Left renal cortex interstitium (tissue), 4 donors: ENCODE results near the gene STK39. TPM values are rescaled to one million over a fixed set of nuclear protein-coding genes. Genes with fewer than 3 reads are reported as not detected.
"Not testable (repeated sequence)": the region's sequence is repeated elsewhere in the genome, so short reads cannot be mapped to it uniquely, and the experiment has no call there.

Experiments used
- DNase-seq, 4 donors: peaks; one replicate each; pipeline ENCODE4 v3.0.0-alpha.2; 2013; ENCODE audit warnings: low read depth in 4 of 4, low spot score in 2 of 4, missing footprints in 1 of 4
- polyA plus RNA-seq, 4 donors: library from polyadenylated mRNA; unstranded; fragments of 120-200 nt; gene quantifications; one replicate each; pipeline ENCODE4 v1.2.1, GENCODE V29; 2013; ENCODE audit not compliant: insufficient read length in 4 of 4

Gene STK39
- polyA plus RNA-seq, 4 donors = 30.3 to 34.6 (median 32.4) TPM

GRCh38 chr2:168059758-168060157, 187.6 kb downstream of the STK39 start:
- no peak for DNase-seq

GRCh38 chr2:168058675-168059074, 188.7 kb downstream of the STK39 start:
- no peak for DNase-seq

GRCh38 chr2:168056242-168056787, 191.1 kb downstream of the STK39 start:
- DNase-seq = no peak

DNA sequence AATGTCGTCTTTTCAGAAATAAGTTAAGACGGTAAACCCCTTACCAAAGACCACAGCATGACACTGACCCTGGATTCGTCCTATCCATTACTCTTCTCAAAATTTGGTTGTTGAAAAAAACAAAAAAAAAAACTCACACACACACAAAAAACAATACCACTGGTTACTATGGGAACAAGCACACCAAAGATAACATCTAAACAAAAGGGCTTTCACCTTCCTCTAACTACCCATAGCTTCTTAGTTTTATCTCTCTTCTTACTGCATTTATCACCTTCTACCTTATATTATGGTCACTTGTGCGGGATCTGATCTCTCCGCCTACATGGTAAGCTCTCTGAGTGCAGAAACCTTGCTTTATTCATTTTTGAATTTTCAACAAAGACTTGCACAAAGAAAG, 192.7 kb downstream of the STK39 start:
- no peak for DNase-seq

DNA sequence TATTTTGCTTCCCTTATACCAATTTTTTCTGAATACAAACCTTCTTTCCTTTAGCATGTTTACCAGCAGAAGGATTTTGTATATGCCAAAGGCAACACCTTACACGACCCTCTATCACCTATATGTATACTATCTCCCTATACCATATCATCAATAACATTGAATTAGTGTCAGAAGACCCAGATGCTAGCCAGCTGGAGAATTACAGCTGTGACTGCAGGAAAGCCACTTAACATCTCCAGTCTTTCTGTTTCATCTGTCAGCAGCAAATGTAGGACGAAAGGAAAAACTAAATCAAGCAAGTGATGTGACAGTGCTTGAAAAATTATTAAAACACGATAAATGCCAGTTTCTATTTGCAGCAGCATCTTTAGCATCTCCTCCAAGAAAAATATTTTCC, 193.7 kb downstream of the STK39 start:
- no peak for DNase-seq

GRCh38 chr2:168052773-168053172, 194.6 kb downstream of the STK39 start:
- no peak for DNase-seq

- no peak for DNase-seq
Measured at GRCh38 chr2:168050377-168050776, 197.0 kb downstream of the STK39 start.

GRCh38 chr2:168049609-168050008, 197.8 kb downstream of the STK39 start:
- DNase-seq = no peak

GRCh38 chr2:168047091-168047690, 200.2 kb downstream of the STK39 start:
- peak in 1 of 4 donors; percentile 3 for DNase-seq

- DNase-seq = no peak
Measured at GRCh38 chr2:168044579-168044978, 202.8 kb downstream of the STK39 start.

DNA sequence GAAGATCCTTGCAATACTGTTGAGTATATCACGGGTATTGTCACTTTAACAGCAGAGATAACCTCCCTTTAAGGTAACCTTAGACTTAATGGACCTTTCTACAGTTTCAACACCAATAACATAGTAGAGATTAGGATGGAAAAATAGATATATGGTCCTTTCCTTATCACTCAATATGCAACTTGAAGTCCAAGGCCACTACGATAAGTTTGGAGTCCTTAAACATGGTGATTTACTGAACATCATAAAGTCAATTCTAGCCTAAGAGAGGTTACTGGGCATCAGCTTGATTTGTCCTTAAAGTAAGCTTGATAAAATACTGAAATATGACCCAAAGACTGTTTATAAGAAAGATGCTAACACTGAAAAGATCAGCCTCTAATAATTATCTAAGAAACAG, 203.2 kb downstream of the STK39 start:
- no peak for DNase-seq

DNA sequence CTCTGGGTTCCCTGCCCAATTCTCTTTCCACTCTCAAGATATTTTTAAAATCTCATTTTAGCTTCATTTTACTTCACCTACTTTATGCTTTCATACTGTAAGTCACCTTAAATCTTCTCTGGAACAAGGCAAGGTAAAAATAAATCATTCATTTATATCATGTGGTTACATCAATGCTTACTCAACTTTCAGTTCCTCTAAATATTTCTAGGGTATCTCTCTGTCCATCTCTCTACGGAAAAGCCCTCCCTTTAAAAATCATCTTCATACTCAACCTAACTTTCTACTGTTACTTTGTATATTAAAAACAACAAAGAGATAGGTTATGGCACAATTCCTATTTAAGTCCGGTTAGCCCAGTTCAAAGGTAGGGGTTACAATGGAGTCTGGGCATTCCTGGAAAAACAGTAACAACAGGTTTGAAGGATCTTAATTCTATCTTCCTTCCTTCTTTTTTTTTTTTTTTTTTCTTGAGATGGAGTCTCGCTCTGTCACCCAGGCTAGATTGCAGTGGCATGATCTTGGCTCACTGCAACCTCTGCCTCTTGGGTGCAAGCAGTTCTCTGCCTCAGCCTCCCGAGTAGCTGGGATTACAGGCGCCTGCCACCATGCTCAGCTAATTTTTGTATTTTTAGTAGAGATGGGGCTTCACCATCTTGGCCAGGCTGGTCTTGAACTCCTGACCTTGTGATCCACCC, 205.1 kb downstream of the STK39 start:
- not testable (repeated sequence) for DNase-seq

DNA sequence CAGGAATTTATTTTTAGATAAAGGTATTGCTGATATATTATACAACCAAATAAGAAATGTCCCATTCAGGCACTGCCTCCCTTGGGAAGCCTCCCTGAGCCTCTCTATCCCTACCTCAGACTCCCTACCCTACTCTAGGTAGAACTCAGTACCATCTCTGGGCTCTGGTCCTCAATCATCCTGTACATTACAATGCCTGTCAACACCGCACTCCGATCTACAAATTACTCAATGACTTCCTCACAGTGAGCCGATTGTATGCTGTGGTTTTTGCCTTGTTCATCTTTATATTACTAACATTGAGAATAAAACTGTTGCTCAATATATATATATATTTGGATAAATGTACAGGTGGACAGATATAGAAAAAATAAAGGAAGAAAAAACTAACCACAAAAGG, 207.5 kb downstream of the STK39 start:
- no peak for DNase-seq

DNA sequence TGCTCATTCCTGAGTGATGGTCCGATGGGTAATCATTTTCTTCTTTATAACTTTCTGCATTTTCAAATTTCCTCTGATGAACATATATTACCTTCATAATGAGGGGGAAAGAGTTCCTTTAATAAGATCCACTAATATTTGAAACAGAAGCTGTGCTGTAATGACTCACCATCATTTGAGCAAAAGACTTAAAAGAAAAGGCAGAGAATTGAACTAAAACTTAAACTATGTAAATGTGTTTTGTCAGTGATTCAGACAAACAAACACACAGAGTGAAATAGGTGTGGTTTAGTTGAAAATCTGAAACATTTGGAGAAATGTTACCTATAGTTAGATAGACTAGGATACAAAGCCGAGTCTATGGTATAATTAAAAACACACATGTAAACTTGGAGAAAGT, 209.6 kb downstream of the STK39 start:
- DNase-seq = no peak

- DNase-seq = no peak
Measured at GRCh38 chr2:168035458-168035857, 211.9 kb downstream of the STK39 start.

DNA sequence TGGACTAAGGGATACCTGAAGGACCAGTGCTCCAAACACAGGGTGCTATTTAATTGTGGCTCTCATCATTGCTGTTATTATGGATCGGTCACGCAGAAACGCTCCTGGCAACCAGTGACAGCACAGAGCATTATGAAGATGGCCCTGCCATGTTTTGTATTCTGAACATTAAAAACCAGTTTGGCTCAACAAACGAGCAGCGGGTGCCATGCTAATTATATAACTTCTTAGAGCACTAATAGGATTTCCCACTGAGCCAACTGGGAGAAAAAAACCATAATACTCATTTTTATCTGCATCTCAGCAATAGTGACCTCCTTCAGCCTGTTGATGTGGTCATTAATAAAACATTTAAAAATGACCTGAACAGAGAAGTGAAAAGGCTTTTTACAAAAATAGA, 212.8 kb downstream of the STK39 start:
- DNase-seq = no peak

DNA sequence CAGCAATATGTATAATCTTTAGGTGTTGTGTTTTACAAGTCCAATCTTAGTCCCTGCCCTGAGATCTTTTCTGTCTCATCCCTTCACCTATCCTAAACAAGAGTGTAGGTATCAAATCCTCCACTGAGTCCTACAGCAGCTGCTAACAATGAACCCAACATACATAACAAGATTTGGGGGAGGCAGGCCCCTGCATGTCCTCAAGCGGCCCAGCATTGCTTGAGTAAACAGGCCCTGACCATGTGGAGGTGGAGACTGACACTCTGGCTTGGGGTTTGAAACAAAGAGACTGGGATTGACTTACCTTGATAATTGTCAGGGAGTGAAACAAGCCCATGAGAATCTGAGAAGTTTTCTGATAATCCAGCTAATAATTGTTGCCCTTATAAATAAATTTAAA, 213.4 kb downstream of the STK39 start:
- DNase-seq = no peak

DNA sequence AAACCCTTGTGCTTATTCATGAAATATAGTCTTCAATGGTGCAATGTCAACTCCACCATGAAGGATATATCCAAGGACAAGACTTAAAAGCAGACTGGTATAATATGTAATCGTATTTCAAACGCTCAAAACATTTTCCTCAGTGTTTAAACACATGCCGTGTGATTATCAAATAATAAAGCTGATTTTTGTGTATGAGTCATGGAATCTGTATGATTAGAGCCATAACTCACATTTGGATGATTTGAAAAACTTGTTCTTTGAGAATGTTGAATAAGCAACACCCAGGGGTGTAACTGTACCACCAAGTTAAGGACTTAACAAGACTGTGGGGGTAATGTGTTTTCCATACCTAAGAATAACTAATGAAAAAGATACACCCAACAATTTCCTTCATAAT, 215.3 kb downstream of the STK39 start:
- no peak for DNase-seq

GRCh38 chr2:168030862-168031624, 216.4 kb downstream of the STK39 start:
- no peak for DNase-seq

- DNase-seq = no peak
Measured at GRCh38 chr2:168029071-168029470, 218.3 kb downstream of the STK39 start.

- no peak for DNase-seq
Measured at GRCh38 chr2:168028362-168028761, 219.0 kb downstream of the STK39 start.
